Epithelial cell of alveolus of lung (primary cell): Measurements from ENCODE around the gene TTI1. TPM values are rescaled to one million over a fixed set of nuclear protein-coding genes. Genes with fewer than 3 reads are reported as not detected.

Experiments used
- total RNA-seq: library from RNA; depleted of rRNA; stranded (reverse); fragments of >200 nt; gene quantifications from 2 replicates; pipeline ENCODE4 v1.2.1, GENCODE V29; 2015

TTI1 gene
- total RNA-seq, result 17.0 and 17.6 TPM in 2 replicates

DNA sequence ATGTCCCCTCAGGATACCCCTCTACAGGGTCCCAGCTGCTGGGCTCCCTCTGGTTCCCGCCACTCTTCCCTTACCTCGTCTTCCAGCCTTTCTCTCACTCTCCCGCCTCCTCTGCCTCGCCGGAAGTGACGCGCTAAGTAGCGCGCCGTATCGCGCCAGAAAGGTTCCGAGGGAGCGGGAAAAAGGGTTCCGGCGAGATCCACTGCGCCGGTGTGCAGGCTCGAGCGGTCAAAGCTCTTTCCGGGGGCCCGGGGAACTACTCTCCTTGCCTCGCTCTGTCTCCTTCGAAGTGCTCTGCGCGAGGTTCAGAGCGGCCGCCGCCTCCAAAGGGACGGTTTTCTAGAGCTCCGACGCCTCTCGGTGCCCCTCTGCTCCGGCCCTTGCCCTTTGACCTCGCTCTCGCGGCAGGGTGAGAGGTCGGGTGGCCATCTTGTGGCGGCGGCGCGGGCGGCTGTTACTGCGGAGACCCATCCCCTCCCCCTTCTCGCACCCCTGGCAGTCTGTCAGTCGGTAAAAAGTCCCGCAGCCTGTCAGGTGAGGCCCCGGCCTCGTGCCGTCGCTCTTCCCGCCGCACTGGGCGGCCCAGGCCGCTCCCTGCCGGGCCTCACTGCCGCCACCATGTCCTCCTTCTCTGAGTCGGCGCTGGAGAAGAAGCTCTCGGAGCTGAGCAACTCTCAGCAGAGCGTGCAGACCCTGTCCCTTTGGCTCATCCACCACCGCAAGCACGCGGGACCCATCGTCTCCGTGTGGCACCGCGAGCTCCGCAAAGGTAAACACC, at the start of gene TTI1, which contains the start of gene RPRD1B:
Gene TTI1, minus strand, starts transcription at position 127 of the 778 bp plus-strand sequence. CDS start 19,640 bp downstream, outside the sequence.
Gene RPRD1B, plus strand, starts transcription at position 417 of the 778 bp plus-strand sequence. Its CDS starts 202 bp downstream, at position 619.

Other genes with a start within 250 kb of the TTI1 start
- 1.8 and 6.1 TPM in 2 replicates for gene VSTM2L, start 130.3 kb downstream of the TTI1 start, total RNA-seq
- gene RPRD1B, start 290 bp upstream of the TTI1 start, total RNA-seq, result 10.3 and 20.4 TPM in 2 replicates
- gene TGM2, start 131.8 kb upstream of the TTI1 start, total RNA-seq, result 221 and 262 TPM in 2 replicates
- 3.1 and 18.0 TPM in 2 replicates for gene KIAA1755, start 227.3 kb upstream of the TTI1 start, total RNA-seq